Brain microvascular endothelial cell (primary cell): Measurements from ENCODE around the gene EXOC4.

Source experiments
- DNase-seq: peaks from one replicate; pipeline ENCODE4 v3.0.0-alpha.2; 2020
- H3K27ac ChIP-seq: fragments of 250-450 bp; sonication (Bioruptor Pico); 2 replicates; pipeline ENCODE4 v1.5.1; 2020; ENCODE audit warnings: mild to moderate bottlenecking, moderate library complexity
- H3K27me3 ChIP-seq: fragments of 250-450 bp; sonication (Bioruptor Pico); replicated peaks from 2 replicates; pipeline ENCODE4 v1.5.1; 2020; ENCODE audit warnings: mild to moderate bottlenecking
- H3K36me3 ChIP-seq: fragments of 250-450 bp; sonication (Bioruptor Pico); replicated peaks from 2 replicates; pipeline ENCODE4 v1.5.1; 2020; ENCODE audit warnings: mild to moderate bottlenecking
- H3K4me3 ChIP-seq: 2 replicates; pipeline ENCODE4 v1.5.1; 2011; ENCODE audit warnings: low read depth, mild to moderate bottlenecking, control low read depth, low read length, moderate library complexity
- in situ Hi-C: cut with HindIII; loops from 2 replicates; pipeline ENCODE4 v1.10.0; 2017; ENCODE audit warnings: low sequenced_read_pairs, low pct_ligation_motif_present
- TF ChIP-seq, protein P1 (sequence below): IDR thresholded peaks from 2 replicates; pipeline ENCODE4 v1.5.1; 2011; ENCODE audit warnings: low read depth, mild to moderate bottlenecking, moderate library complexity, low read length, control low read depth, inconsistent platforms; ENCODE audit errors: missing control alignments

EXOC4 gene

DNA sequence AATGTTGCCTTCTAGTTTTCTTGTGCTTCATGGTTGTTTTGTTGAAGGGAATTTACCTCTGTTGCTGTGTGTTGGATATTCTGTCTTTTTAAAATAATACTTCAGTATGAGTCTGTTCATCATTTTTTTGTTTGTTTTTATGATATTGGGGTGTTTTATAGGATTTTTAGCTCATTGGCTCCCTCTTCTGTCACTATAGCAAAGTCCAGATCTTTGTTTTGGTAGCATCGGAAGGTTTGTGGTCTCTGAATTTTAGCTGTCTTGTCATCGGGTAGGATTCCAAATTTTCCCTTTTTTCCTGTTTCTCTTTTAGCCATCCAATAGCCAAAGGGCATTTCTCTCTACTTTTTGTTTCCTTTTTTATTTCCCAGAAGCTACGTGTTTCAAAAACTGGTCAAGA, 91.4 kb downstream of the EXOC4 start:
- DNase-seq = peak; percentile 9
- H3K36me3 ChIP-seq = no peaks in the 10 kb centered on the region
- H3K4me3 ChIP-seq = no peak overlapping the region
- in situ Hi-C loops = no loop called here
- no peaks in the 10 kb centered on the region for H3K27me3 ChIP-seq
- H3K27ac ChIP-seq = no peak overlapping the region
- TF ChIP-seq, protein P1, sequence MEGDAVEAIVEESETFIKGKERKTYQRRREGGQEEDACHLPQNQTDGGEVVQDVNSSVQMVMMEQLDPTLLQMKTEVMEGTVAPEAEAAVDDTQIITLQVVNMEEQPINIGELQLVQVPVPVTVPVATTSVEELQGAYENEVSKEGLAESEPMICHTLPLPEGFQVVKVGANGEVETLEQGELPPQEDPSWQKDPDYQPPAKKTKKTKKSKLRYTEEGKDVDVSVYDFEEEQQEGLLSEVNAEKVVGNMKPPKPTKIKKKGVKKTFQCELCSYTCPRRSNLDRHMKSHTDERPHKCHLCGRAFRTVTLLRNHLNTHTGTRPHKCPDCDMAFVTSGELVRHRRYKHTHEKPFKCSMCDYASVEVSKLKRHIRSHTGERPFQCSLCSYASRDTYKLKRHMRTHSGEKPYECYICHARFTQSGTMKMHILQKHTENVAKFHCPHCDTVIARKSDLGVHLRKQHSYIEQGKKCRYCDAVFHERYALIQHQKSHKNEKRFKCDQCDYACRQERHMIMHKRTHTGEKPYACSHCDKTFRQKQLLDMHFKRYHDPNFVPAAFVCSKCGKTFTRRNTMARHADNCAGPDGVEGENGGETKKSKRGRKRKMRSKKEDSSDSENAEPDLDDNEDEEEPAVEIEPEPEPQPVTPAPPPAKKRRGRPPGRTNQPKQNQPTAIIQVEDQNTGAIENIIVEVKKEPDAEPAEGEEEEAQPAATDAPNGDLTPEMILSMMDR = peak; percentile 54

DNA sequence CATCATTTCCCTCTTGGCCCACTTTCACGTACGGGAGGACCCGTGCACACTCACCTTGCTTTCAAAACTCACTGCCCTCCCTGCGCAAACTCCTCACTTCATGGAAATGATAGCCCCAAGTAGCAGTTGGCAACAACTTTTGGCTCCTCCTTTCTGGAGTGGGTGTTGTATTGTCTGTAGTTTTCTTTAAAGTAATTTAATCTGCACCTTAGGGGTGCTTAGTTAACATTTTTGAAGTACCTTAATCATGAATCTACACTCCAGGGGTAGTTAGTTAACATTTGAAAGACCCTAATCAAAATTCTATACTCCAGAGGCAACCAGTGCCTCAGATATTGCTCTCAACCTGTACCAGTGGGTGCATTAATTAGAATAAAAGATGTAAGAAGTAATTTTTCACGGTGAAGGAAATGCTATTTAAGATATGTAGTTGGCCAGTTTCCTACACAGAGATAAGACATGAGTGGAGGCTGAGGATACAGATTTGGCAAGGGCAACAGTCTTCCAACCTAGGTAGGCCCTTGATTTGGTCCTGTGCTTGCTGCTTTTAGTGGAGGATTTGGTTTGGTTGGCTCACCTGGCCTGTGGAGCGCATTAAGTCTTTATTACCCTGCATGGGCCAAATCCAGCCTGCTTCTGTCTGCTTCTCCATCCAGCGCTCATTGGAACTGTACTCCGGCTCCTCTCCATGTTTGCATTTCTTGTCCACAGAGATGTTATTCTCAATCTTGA, 93.0 kb downstream of the EXOC4 start:
- in situ Hi-C loops = no loop called here
- Histone ChIP-seq H3K27me3 (no peaks in the 10 kb centered on the region), H3K36me3 (no peaks in the 10 kb centered on the region), H3K27ac (no peak overlapping the region), H3K4me3 (no peak overlapping the region)
- DNase-seq = no peak
- TF ChIP-seq, protein P1 = no peak

DNA sequence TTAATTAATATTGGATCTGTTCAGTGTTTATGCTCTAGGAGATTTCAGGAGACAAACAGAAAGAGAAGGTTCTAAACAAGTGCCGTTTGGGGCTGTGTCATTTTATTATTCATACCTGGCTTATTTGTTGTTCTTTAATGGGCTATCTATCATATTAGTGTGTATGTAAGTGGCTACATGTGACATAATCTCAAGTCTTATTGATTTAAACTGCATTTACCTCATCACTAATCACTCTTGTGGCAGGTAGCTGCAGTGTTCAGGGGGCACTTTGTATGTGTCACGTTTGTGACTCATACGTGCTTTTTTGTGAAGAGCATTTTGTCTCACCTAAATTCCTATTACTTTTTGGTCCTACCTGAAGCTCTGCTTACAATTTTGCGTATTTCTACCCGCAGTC, 95.4 kb downstream of the EXOC4 start:
- Histone ChIP-seq H3K36me3 (no peaks in the 10 kb centered on the region), H3K4me3 (no peak overlapping the region), H3K27me3 (no peaks in the 10 kb centered on the region), H3K27ac (no peak overlapping the region)
- TF ChIP-seq, protein P1 = no peak
- in situ Hi-C loops = no loop called here
- no peak for DNase-seq

DNA sequence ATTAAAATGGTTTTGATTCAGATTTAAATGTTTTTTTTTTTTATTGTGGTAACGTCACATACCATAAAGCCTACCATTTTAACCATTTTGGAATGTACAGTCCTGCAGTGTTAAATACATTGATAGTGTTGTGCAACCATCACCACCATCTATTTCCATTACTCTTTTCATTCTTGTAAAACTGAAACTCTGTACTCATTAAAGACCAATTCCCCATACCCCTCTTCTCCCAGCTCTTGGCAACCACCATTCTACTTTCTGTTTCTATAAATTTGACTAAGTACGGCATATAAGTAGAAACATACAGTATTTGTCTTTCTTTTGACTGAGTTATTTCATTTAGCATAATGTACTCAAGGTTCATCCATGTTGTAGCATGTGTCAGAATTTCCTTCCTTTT, 96.2 kb downstream of the EXOC4 start:
- no peaks in the 10 kb centered on the region for H3K27me3 ChIP-seq
- no peak for DNase-seq
- H3K4me3 ChIP-seq = no peak overlapping the region
- in situ Hi-C loops = no loop called here
- TF ChIP-seq, protein P1 = no peak
- no peak overlapping the region for H3K27ac ChIP-seq
- H3K36me3 ChIP-seq = no peaks in the 10 kb centered on the region

DNA sequence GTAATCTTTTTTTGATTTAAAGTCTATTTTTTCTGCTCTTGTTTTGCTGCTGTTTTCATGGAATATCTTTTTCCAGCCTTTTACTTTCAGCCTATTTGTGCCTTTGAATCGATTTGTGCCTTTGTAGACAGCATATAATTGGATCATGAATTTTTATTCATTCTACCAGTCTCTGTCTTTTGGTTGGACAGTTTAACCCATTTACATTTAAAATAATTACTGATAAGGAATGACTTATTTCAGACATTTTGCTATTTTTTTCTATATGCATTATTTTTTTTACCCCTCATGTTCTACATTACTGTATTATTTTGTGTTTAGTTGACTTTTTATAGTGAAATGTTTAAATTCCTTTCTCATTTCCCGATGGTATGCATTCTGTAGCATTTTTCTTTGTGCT, 99.6 kb downstream of the EXOC4 start:
- Histone ChIP-seq H3K27me3 (no peaks in the 10 kb centered on the region), H3K4me3 (no peak overlapping the region), H3K36me3 (no peaks in the 10 kb centered on the region), H3K27ac (no peak overlapping the region)
- in situ Hi-C loops = no loop called here
- no peak for DNase-seq
- TF ChIP-seq, protein P1 = no peak

DNA sequence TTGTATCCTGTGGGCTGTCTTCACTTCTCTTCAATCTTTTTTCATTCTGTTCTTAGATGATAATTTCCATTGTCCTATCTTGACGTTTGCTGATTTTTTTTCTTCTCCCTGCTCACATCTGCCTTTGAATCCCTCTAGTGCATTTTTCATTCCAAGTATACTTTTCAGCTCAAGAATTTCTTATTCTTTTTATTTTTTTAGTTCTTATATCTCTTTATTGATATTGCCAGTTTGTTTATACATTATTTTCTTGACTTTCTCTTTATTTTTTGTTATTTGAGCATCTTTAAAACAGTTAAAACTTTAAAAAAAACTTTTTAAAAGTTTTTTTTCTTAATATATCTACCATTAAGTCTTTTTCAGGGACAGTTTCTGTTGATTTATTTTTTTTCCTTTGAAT, 100.9 kb downstream of the EXOC4 start:
- no peak overlapping the region for H3K27ac ChIP-seq
- no peaks in the 10 kb centered on the region for H3K27me3 ChIP-seq
- DNase-seq = no peak
- TF ChIP-seq, protein P1 = no peak
- in situ Hi-C loops = no loop called here
- H3K4me3 ChIP-seq = no peak overlapping the region
- no peaks in the 10 kb centered on the region for H3K36me3 ChIP-seq
